Body of pancreas (tissue), 4 donors: ENCODE measurements around the gene MROH2B. TPM values are rescaled to one million over a fixed set of nuclear protein-coding genes. Genes with fewer than 3 reads are reported as not detected.

Experiments
- ATAC-seq: fragments of 150-250 bp; one replicate; pipeline ENCODE4 v1.9.1; 2016
- DNase-seq, 4 donors: peaks; one replicate each; pipeline ENCODE4 v3.0.0-alpha.2; 2019
- H3K27ac ChIP-seq, 4 donors: fragments of 200-600 bp; sonication (generic); 1 replicate in 3 of 4; 2 replicates in 1 of 4; pipeline versions ENCODE4 v1.5.1 to v1.6.1; 2016 to 2019; ENCODE audit warnings: mild to moderate bottlenecking in 1 of 4, mixed read lengths in 1 of 4, moderate library complexity in 1 of 4
- H3K27me3 ChIP-seq, 2 donors: fragments of 200-600 bp; sonication (generic); one replicate each; pipeline ENCODE4 v1.6.0; 2016; ENCODE audit warnings: mild to moderate bottlenecking in 1 of 2
- H3K36me3 ChIP-seq, 2 donors: fragments of 200-600 bp; sonication (generic); replicated peaks in 1 of 2; 2 replicates each; pipeline ENCODE4 v1.5.1; 2016; ENCODE audit warnings: low read depth in 2 of 2; ENCODE audit not compliant: insufficient read depth in 1 of 2
- H3K4me1 ChIP-seq: fragments of 200-600 bp; sonication (generic); one replicate; pipeline ENCODE4 v1.6.0; 2016
- H3K4me3 ChIP-seq, 2 donors: fragments of 200-600 bp; sonication (generic); 1 replicate in 1 of 2; 2 replicates in 1 of 2; pipeline ENCODE4 v1.5.1; 2016 to 2019
- H3K9me3 ChIP-seq, 3 donors: fragments of 200-600 bp; sonication (generic); 1 replicate in 2 of 3; 2 replicates in 1 of 3; pipeline ENCODE4 v1.5.1; 2016
- POLR2A ChIP-seq, 3 donors: fragments of 450-650 bp; IDR thresholded peaks; one replicate each; pipeline ENCODE4 v1.6.1; 2016; ENCODE audit warnings: antibody characterized with exemption in 3 of 3, mild to moderate bottlenecking in 2 of 3
- WGBS, 2 donors: methylation state at CpG; one replicate each; pipeline ENCODE4 v1.1.5; 2017; 5-methylcytosine and 5-hydroxymethylcytosine counted together
- intact Hi-C: fragments of 100-400 bp; cut with DNase I; formaldehyde crosslinking; loops from one replicate; pipeline ENCODE4 v1.15.1; 2023
- total RNA-seq, 2 donors: library from RNA; depleted of rRNA; stranded (reverse); fragments of >200 nt; gene quantifications; one replicate each; pipeline ENCODE4 v1.1.0, GENCODE V29; 2016
- TF ChIP-seq, protein P1 (sequence below), 7 experiments: fragments of 450-650 bp in 4 of 7; fragments of 200-600 bp in 3 of 7; sonication (generic) in 3 of 7; IDR thresholded peaks; one replicate each; pipeline ENCODE4 v1.5.1; 2016 to 2019; ENCODE audit warnings: antibody characterized with exemption in 7 of 7

Gene MROH2B
- total RNA-seq, 2 donors from 2014 or later = not detected

GRCh38 chr5:41012318-41012717, 58.8 kb downstream of the MROH2B start:
- DNase-seq (no peak), ATAC-seq (no peak)
- no peak overlapping the region for H3K27ac ChIP-seq

DNA sequence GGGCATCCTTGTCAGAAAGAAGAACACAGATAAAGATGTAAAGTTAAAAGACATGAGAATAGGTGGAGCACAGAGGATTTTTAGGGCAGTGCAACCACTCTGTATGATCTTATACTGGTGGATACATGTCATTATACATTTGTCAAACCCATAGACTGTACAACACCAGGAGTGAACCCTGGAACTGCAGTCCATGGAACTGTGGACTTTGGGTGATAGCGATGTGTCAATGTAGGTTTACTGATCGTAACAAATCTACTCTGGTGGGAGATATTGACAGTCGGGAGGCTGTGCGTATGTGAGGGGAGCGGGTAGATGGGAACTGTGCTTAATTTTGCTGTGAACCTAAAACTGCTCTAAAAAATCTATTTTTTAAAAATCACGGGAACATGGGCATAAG, 60.6 kb downstream of the MROH2B start:
- Histone ChIP-seq H3K9me3 (no peaks in the 10 kb centered on the region), H3K4me3 (no peak overlapping the region), H3K4me1 (no peaks in the 10 kb centered on the region), H3K27me3 (no peaks in the 10 kb centered on the region), H3K36me3 (no peaks in the 10 kb centered on the region), H3K27ac (no peak overlapping the region)
- ATAC-seq = no peak
- 82 to 85% methylated on average over 6 of the region's 6 CpGs for WGBS, 2 donors
- DNase-seq = no peak
- TF ChIP-seq, protein P1, sequence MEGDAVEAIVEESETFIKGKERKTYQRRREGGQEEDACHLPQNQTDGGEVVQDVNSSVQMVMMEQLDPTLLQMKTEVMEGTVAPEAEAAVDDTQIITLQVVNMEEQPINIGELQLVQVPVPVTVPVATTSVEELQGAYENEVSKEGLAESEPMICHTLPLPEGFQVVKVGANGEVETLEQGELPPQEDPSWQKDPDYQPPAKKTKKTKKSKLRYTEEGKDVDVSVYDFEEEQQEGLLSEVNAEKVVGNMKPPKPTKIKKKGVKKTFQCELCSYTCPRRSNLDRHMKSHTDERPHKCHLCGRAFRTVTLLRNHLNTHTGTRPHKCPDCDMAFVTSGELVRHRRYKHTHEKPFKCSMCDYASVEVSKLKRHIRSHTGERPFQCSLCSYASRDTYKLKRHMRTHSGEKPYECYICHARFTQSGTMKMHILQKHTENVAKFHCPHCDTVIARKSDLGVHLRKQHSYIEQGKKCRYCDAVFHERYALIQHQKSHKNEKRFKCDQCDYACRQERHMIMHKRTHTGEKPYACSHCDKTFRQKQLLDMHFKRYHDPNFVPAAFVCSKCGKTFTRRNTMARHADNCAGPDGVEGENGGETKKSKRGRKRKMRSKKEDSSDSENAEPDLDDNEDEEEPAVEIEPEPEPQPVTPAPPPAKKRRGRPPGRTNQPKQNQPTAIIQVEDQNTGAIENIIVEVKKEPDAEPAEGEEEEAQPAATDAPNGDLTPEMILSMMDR (IDR thresholded peaks at IDR 0.05) = no peak
- no peak for TF ChIP-seq POLR2A (IDR thresholded peaks at IDR 0.05)
- intact Hi-C loops = no loop called here

More at GRCh38 chr5:41012318-41012717, 58.8 kb downstream of the MROH2B start:
- Histone ChIP-seq H3K9me3 (no peaks in the 10 kb centered on the region), H3K4me1 (no peaks in the 10 kb centered on the region), H3K36me3 (no peaks in the 10 kb centered on the region), H3K27me3 (no peaks in the 10 kb centered on the region), H3K4me3 (no peak overlapping the region)
- 48 to 53% methylated on average over 4 of the region's 4 CpGs for WGBS, 2 donors
- TF ChIP-seq, protein P1 (IDR thresholded peaks at IDR 0.05) = no peak
- TF ChIP-seq POLR2A (IDR thresholded peaks at IDR 0.05) = no peak
- intact Hi-C loops = no loop called here

- intact Hi-C loops = no loop called here
- Histone ChIP-seq H3K27ac (no peak overlapping the region), H3K4me1 (no peaks in the 10 kb centered on the region), H3K4me3 (no peak overlapping the region), H3K36me3 (no peaks in the 10 kb centered on the region), H3K9me3 (no peaks in the 10 kb centered on the region), H3K27me3 (no peaks in the 10 kb centered on the region)
- WGBS, 2 donors = 61 to 62% methylated on average over 4 of the region's 4 CpGs
- TF ChIP-seq POLR2A (IDR thresholded peaks at IDR 0.05) = no peak
- TF ChIP-seq, protein P1 (IDR thresholded peaks at IDR 0.05) = no peak
- no peak for DNase-seq
- ATAC-seq = no peak
Observed at GRCh38 chr5:41009232-41009631, 61.9 kb downstream of the MROH2B start.

DNA sequence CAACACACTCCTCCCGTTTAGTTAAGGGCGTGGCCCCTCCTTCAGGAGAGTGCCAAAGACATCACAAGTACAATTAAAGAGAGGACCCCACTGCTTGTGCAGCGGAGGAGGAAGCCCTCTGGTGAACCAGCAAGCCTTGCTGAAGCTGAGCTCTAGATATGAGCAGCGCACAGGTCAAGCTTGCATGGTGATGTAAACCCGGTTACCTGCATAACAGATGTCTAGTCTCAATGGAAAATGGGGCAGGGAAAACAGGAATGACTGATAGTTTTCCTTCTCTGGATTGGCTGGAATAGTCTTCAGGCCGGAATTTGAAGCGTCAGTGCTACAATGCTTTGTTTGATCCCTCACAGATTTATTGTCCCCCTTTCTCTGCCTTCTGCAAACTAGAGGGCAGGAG, 66.2 kb downstream of the MROH2B start:
- ATAC-seq = no peak
- no peaks in the 10 kb centered on the region for H3K36me3 ChIP-seq
- no peaks in the 10 kb centered on the region for H3K27me3 ChIP-seq
- intact Hi-C loops = no loop called here
- H3K9me3 ChIP-seq = no peaks in the 10 kb centered on the region
- 79 to 82% methylated on average over 7 of the region's 7 CpGs for WGBS, 2 donors
- no peak for DNase-seq
- H3K27ac ChIP-seq = no peak overlapping the region
- H3K4me3 ChIP-seq = no peak overlapping the region
- TF ChIP-seq, protein P1 (IDR thresholded peaks at IDR 0.05) = no peak
- no peak for TF ChIP-seq POLR2A (IDR thresholded peaks at IDR 0.05)
- H3K4me1 ChIP-seq = no peaks in the 10 kb centered on the region

DNA sequence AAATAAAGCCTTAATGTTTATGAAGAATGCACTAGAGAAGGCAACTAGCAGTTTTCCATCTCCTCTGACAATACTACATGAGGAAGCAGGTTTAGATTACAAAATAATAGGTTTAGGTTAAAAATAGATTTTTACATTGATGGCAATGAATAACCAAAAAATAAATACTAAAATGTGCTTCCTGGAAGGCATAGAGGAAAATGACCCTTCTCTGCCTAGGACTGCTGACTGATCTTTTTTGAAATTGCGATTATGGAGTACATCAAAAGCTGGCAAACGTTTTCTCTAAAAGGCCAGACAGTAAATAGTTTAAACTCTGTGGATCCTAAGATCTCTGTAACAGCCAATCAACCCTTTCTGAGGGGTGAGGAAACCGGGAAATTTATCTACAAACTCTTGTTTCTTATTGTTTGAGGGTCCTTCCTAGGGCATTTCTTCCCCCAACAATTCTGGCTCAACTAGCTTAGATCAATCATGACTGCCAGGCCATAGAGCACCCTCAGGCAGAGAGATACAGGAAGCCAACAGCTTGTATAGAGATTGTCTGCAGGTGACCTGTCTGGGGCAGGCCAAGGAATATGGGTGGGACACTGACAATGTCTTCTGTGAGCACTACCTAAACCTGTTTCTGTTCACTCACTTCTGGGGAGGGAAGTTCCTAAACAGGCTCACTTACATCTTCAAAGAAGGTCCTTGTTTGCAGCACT, 67.3 kb downstream of the MROH2B start:
- Histone ChIP-seq H3K9me3 (no peaks in the 10 kb centered on the region), H3K4me3 (no peak overlapping the region), H3K4me1 (no peaks in the 10 kb centered on the region), H3K27me3 (no peaks in the 10 kb centered on the region), H3K36me3 (no peaks in the 10 kb centered on the region), H3K27ac (no peak overlapping the region)
- DNase-seq (no peak), ATAC-seq (no peak)
- intact Hi-C loops = no loop called here
- TF ChIP-seq POLR2A (IDR thresholded peaks at IDR 0.05) = no peak
- TF ChIP-seq, protein P1 (IDR thresholded peaks at IDR 0.05) = no peak
- WGBS, 2 donors = 32 to 42% methylated on average over 3 of the region's 3 CpGs
